Activated B cell treated with CpG ODN at 0.5 μM for 24 hours (primary cell): ENCODE results near the gene DACT3. TPM values are rescaled to one million over a fixed set of nuclear protein-coding genes. Genes with fewer than 3 reads are reported as not detected.

ENCODE experiments used
- ATAC-seq: fragments of 200-7000 bp; cut with Tn5 transposase; one replicate; pipeline ENCODE4 v1.10.0; 2021; ENCODE audit warnings: low read depth, mild to moderate bottlenecking, moderate library complexity
- CTCF ChIA-PET: fragments of 350-600 bp; sonication (Branson Sonifier 250); formaldehyde crosslinking; loops from one replicate; lab custom pipeline; 2021; ENCODE audit warnings: antibody characterized with exemption; lab: Charles Lee
- POLR2A ChIA-PET: fragments of 350-600 bp; sonication (Branson Sonifier 250); formaldehyde crosslinking; loops from one replicate; lab custom pipeline; 2021; ENCODE audit warnings: antibody characterized with exemption; lab: Charles Lee
- DNase-seq: peaks from one replicate; pipeline ENCODE4 v3.0.0; 2022
- H3K27ac Mint-ChIP-seq: one replicate; pipeline ENCODE4 v1.8.0; 2020; ENCODE audit warnings: mixed read lengths
- H3K27me3 Mint-ChIP-seq: one replicate; pipeline ENCODE4 v1.8.0; 2021; ENCODE audit warnings: mixed read lengths
- H3K36me3 Mint-ChIP-seq: one replicate; pipeline ENCODE4 v1.8.0; 2021; ENCODE audit warnings: low read depth, mixed read lengths
- H3K4me1 Mint-ChIP-seq: one replicate; pipeline ENCODE4 v1.8.0; 2021; ENCODE audit warnings: mixed read lengths
- H3K4me3 Mint-ChIP-seq: one replicate; pipeline ENCODE4 v1.8.0; 2020; ENCODE audit warnings: mild to moderate bottlenecking, mixed read lengths
- H3K9me3 Mint-ChIP-seq: one replicate; pipeline ENCODE4 v1.8.0; 2020; ENCODE audit warnings: mixed read lengths
- CTCF ChIP-seq: fragments of 200-600 bp; IDR thresholded peaks from one replicate; pipeline ENCODE4 v1.8.0; 2022; ENCODE audit warnings: antibody characterized with exemption, mild to moderate bottlenecking
- intact Hi-C: fragments of 100-400 bp; cut with micrococcal nuclease; formaldehyde crosslinking; loops from one replicate; pipeline ENCODE4 v1.15.1; 2024
- total RNA-seq: library from RNA; stranded (reverse); gene quantifications from 2 replicates; pipeline ENCODE4 v1.2.3, GENCODE V29; 2022

Gene DACT3
- total RNA-seq, 1 donor from 2014 or later: 0.75 TPM

GRCh38 chr19:46668662-46669061 is 7.7 kb upstream of the DACT3 start:
- TF ChIP-seq CTCF: no peak
- H3K4me1 Mint-ChIP-seq: no peaks in the 10 kb centered on the region
- DNase-seq (no peak), ATAC-seq (no peak)
- intact Hi-C loops: no loop called here
- H3K4me3 Mint-ChIP-seq: no peak overlapping the region
- ChIA-PET CTCF (no interaction called here), POLR2A (no interaction called here)
- no peak overlapping the region for H3K27ac Mint-ChIP-seq
- no peaks in the 10 kb centered on the region for H3K9me3 Mint-ChIP-seq
- no peaks in the 10 kb centered on the region for H3K27me3 Mint-ChIP-seq
- H3K36me3 Mint-ChIP-seq: peaks cover 15% of the 10 kb centered on the region

DNA sequence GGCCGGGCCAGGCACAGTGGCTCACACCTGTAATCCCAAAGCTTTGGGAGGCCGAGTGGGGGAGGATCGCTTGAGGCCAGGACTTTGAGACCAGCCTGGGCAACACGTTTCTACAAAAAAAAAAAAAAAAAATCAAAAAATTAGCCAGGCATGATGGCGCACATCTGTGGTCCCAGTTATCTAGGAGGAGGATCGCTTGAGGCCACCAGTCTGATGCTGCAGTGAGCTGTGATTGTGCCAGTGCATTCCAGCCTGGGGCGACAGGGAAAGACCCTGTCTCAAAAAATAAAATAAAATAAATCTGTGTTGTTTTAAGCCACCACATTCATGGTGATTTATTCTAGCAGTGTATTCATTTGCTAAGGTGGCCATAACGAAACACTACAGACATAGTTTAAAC is 4.1 kb upstream of the DACT3 start:
- H3K27me3 Mint-ChIP-seq: peaks cover 4% of the 10 kb centered on the region
- H3K4me1 Mint-ChIP-seq: peaks cover 16% of the 10 kb centered on the region
- H3K9me3 Mint-ChIP-seq: no peaks in the 10 kb centered on the region
- ChIA-PET POLR2A (no interaction called here), CTCF (no interaction called here)
- DNase-seq: no peak
- intact Hi-C loops: no loop called here
- ATAC-seq: no peak
- no peak overlapping the region for H3K27ac Mint-ChIP-seq
- H3K36me3 Mint-ChIP-seq: no peaks in the 10 kb centered on the region
- TF ChIP-seq CTCF: no peak
- no peak overlapping the region for H3K4me3 Mint-ChIP-seq

GRCh38 chr19:46661735-46662592 is 982 bp upstream of the DACT3 start:
- Mint-ChIP-seq H3K36me3 (no peaks in the 10 kb centered on the region), H3K27ac (peak overlapping the region; percentile 78), H3K4me3 (peak overlapping the region; percentile 83), H3K4me1 (peaks cover 23% of the 10 kb centered on the region), H3K9me3 (no peaks in the 10 kb centered on the region), H3K27me3 (peaks cover 13% of the 10 kb centered on the region)
- intact Hi-C loops: loop anchor here (1.0 to 5.0 kb wide), 8 partner anchors 28 to 667 kb away; partner anchors contain the start of gene CCDC61
- TF ChIP-seq CTCF: peak; percentile 31
- ATAC-seq: peak; percentile 26
- ChIA-PET POLR2A (interaction anchor here (0.7 to 3.3 kb wide), 16 partner anchors 25 to 452 kb away, joined by 3 to 75 read pairs (median 5); partner anchors contain the start of genes CALM3, GNG8, SLC1A5 and ZC3H4), CTCF (interaction anchor here (0.7 to 4.5 kb wide), 33 partner anchors 10 to 267 kb away, joined by 3 to 234 read pairs (median 4); partner anchors contain the start of genes CALM3 and GNG8)
- DNase-seq: peak; percentile 56

GRCh38 chr19:46660551-46661019 is 397 bp downstream of the DACT3 start:
- CTCF ChIA-PET: interaction anchor here (1.0 to 4.5 kb wide), 5 partner anchors 40 to 141 kb away, joined by 3 to 234 read pairs (median 33); partner anchors contain the start of gene CALM3

More at GRCh38 chr19:46660551-46661019, 397 bp downstream of the DACT3 start:
- DNase-seq (peak; percentile 24), ATAC-seq (no peak)
- Mint-ChIP-seq H3K4me1 (peaks cover 23% of the 10 kb centered on the region), H3K9me3 (no peaks in the 10 kb centered on the region), H3K27ac (no peak overlapping the region), H3K27me3 (peaks cover 17% of the 10 kb centered on the region), H3K4me3 (peak overlapping the region; percentile 83), H3K36me3 (no peaks in the 10 kb centered on the region)
- POLR2A ChIA-PET: interaction anchor here (0.6 to 3.3 kb wide), 15 partner anchors 20 to 453 kb away, joined by 3 to 75 read pairs (median 5); partner anchors contain the start of genes CALM3, SLC1A5 and ZC3H4
- intact Hi-C loops: loop anchor here (1.0 to 5.0 kb wide), 5 partner anchors 26 to 666 kb away; partner anchors contain the start of gene CCDC61
- no peak for TF ChIP-seq CTCF
